GM19397 (cell line): ENCODE results near the gene PPP1R7.

Experiments used
- ATAC-seq: cut with Tn5 transposase; IDR thresholded peaks from one replicate; pipeline ENCODE4 v1.9.1; 2021; ENCODE audit warnings: mild to moderate bottlenecking, moderate library complexity; ENCODE audit not compliant: unreplicated experiment

PPP1R7 gene

GRCh38 chr2:241226723-241227572 lies 76.7 kb downstream of the PPP1R7 start:
- ATAC-seq = no peak

GRCh38 chr2:241227594-241227993 lies 77.3 kb downstream of the PPP1R7 start:
- no peak for ATAC-seq

- ATAC-seq = no peak
Measured at GRCh38 chr2:241228081-241228859, 78.0 kb downstream of the PPP1R7 start.

GRCh38 chr2:241228860-241229516 lies 78.7 kb downstream of the PPP1R7 start:
- ATAC-seq = no peak

GRCh38 chr2:241229563-241230401 lies 79.5 kb downstream of the PPP1R7 start:
- ATAC-seq = no peak

- ATAC-seq = no peak
Measured at GRCh38 chr2:241230435-241230834, 80.2 kb downstream of the PPP1R7 start.

- ATAC-seq = no peak
Measured at GRCh38 chr2:241232736-241233575, 82.7 kb downstream of the PPP1R7 start.
